Activated effector memory CD4-positive, alpha-beta T cell treated with anti-CD3 and anti-CD28 coated beads, Interleukin-2, amount 50 U/mL, for 16 hours (primary cell): ENCODE measurements around the gene EWSR1.
"Not testable (repeated sequence)": the region's sequence is repeated elsewhere in the genome, so short reads cannot be mapped to it uniquely, and the experiment has no call there.

Experiments
- DNase-seq: peaks from one replicate; pipeline ENCODE4 v3.0.0-alpha.2; 2020

The EWSR1 gene

DNA sequence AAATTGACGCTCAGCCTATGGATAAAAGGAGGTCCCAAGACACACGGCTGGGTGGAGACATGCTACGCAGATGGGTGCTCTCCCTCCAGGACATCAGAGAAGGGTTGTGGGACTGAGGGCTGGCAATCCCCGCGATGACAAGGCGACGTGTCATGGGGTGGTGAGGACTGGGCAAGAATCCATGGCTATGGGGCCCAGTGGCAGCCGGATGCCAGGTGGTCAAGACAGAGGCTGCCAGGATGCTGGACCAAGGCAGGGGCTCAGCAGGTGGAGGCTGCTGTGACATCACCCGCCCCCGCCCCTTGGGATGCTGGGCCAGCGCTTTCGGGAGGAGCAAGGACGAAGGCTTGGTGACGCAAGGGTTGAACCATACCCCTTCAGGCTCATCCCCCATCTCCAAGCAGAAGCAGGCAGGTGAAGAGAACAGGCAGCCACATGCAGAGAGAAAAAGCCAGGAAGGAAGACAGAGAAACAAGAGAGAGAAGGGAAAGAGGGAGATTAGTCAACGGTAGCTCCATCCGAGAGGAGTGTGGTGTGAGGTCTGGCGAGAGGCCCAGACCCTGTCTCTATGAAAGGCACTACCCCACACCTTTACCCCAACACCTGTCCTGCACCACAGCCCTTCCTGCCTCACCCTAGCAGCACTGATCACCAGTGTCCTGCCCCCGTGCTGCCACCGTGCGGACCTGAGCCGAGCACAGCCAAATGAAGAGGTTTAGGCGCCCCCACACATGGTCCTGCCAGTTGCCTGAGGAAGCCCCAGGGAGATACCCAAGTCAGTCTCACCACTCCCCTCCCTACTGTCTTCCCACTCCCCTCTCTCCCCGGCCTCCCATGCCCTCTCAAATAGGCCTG lies 71.5 kb downstream of the EWSR1 start:
- DNase-seq = no peak

DNA sequence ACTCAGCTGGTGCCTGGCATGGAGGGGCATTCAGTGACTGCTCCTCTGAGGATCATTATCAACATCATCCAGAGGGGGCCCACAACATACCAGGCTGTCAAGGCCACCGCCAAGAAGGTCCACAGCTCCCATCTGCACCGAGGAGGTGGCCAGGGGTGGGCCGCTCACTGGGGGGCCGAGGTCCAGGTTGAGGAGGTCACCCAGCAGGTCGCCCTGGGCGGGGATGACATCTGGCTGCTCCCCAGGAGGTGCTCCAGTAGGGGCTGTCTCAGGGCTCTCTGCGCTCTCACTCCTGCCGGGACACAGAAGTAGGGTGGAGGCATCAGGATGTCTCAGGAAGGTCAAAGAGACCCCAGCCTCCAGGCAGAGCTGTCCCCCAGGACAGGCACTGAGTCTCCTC lies 72.5 kb downstream of the EWSR1 start:
- no peak for DNase-seq

DNA sequence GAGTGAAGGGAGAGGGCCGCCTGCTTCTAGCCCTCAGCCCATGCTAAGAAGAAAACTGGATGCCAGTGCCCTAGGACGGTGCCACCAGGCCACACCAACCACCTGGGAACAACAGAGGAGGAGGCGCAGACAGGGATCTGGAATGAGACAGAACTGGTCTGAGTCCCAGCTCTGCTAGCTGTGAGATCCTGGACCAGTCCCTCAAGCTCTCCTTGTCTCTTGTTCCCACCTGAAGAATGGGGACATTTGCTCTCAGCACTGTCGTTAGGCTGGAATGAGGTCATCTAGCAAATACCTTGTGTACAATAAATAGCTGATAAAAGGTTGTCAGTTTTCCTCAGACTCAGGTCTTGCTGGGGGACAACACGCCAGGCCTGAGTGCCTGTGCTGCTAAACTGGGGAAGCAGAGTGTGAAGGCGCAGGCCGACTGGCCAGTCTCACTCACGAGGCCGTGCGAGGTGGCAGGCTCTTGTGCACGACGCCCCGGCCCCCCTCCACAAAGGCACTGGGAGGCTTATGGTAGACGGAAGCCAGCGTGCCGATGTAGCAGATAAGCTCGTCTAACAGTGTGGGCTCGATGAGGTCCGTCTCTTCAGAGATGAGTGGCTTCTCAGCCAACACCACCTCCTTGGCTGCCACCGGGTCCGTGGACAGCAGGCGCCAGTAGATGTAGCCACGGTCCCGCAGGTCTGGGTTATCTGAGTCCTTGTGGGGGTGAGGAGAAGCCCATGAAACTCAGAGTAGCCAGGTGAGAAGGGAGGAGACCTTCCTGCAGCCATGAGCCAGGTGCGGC lies 73.2 kb downstream of the EWSR1 start:
- DNase-seq = no peak

DNA sequence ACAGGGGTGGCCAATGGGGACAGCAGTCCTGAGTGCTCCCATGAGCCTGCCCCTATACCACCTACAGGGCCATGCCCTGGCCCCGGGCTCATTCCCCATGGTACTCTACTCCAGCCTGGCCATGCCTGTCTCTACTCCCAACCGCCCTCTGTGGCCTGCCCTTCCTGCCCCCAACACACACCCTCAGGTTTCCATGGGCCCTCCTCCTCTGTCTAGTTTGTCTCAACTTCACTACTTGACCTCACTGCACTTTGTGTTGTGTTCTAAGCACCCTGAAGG lies 73.7 kb downstream of the EWSR1 start:
- DNase-seq = no peak

DNA sequence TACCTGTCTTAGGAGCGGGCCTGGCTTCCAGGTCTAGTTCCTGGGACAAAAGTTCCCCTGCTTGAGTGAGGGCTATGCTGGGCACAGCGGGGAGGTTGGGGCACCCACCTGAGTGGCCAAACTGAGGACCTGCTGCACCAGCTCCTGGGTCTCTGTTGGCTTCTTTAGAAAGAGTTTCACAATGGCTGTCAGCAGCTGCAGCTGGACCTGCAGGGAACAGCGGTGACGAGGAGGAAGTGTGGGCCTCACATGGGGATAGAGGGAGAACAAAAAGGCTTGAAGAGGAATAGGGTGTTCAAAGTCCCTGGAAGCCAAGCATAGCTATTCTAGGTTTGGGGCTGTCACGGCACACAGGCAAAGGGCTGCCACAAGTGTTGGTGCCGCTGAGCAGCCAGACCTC lies 74.1 kb downstream of the EWSR1 start:
- DNase-seq = no peak

DNA sequence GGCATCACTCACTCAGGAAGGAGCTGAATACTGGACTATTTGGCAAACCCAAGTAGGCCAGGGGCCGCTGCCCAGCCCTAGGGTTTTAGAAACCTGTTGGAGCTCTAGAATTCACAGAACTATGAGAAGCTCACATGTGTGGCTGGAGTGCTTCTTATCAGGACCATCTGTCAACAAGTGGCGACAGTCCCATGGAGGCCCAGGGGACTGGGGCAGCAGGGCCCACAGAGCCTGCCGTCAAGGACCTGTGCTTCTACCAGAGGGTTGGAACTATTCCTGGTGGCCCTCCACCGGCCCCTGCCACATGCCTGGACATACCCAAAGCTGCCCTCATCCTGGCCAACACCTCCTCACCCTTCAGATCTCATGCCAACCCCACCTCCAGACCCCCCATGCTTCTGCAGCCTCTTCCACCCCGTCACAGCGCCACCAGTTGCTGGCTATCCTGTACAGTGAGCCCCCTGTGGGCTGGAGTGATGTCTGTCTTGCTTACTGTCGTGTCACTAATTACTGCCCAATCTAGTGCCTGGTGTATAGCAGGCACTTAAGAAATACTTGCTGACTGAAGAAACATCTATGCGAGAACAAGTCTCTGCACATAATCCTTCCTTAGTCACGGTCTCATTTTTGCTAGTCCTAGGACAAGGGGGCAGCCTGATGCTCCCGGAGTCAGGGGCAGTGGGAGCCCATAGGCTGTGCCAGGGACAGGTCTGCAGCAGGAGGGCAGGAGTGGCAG lies 74.7 kb downstream of the EWSR1 start:
- no peak for DNase-seq

DNA sequence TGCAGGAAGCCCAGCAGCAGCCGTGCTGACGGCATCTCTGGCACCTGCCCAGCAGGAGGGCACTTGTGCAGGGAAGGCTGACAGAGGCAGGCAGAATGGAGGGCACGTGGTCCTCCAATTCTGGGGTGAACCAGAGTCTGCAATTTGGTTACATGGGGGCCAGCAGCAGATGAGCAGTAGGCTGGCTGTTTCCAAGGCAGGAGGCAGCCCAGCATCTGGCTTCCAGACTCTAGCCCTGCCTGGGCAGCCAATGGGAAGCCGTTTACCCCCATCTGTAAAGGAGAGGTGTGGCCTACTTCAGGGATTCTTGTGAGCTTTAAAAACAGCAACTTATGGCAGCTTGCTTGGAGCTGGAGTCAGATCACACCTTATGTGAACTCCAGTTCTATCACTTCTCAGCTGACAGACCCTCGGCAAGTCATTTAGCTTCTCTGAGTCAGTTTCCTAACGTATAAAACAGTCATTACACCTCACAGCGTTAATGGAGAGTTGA lies 75.3 kb downstream of the EWSR1 start:
- DNase-seq = no peak

DNA sequence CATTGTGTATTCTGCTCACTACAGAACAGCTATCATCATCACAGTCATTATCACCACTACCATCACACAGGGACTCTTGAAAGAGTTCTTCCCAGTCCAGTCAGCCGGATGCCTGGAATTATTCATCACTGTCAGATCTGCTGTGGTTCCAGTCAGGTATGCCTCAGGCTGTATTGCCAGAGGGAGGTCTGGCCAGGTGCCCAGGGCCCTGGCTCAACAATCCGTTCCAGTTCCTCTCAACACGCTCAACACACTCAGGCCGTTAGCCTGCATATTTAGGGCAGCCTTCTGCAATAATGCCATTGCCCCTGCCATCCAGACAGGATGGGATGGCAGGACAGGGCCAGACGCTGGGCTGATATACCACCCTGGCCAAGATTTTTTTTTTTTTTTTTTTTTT lies 76.1 kb downstream of the EWSR1 start:
- DNase-seq = no peak

DNA sequence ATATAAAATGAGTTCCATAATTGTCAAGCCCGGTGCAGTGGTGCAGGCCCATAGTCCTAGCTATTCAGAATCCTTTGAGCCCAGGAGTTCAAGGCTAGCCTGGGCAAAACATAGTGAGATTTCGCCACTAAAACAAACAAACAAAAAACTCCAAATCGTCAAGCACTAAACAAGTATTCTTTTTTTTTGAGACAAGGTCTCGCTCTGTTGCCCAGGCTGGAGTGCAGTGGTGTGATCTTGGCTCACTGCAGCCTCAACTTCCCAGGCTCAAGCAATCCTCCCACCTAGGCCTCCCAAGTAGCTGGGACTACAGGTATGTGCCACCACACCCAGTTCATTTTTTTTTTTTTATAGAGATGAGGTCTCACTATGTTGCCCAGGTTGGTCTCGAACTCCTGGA lies 76.8 kb downstream of the EWSR1 start:
- not testable (repeated sequence) for DNase-seq

DNA sequence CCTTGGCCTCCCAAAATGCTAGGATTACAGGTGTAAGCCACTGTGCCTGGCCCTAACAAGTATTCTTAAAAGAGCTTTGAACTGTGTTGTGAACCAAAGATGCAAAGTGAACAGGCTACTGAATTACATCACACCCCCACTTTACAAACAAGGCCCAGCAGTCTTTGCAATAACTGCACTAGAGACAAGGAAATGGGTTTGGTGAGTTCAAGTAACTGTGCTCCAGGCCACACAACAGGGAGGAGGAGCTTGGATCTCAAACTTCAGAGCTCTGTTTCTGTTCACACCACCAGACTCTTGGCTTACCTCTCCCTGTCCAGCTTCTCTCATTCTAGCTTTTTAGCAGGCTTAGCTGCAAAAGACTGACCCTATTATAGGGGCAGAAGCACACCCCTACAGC lies 77.9 kb downstream of the EWSR1 start:
- no peak for DNase-seq

DNA sequence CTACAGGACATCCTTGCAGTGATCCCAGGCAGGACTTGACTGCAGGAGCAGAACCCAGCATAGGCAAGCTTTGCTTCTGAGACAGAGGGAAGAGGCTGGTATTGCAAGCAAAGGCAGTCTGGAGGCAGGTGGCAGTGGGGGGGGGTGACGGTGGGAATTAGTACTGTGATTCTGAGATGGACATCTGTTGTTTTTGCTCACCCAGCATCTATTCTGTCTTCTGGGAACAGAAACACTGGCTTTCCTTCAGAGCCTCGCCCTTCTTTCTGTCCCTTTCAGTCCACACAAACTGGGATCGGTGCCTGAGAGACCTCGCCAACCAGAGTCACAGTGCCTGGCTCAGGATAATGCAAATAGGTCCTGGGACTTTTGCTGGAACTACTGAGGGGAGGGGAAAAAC lies 78.6 kb downstream of the EWSR1 start:
- no peak for DNase-seq

DNA sequence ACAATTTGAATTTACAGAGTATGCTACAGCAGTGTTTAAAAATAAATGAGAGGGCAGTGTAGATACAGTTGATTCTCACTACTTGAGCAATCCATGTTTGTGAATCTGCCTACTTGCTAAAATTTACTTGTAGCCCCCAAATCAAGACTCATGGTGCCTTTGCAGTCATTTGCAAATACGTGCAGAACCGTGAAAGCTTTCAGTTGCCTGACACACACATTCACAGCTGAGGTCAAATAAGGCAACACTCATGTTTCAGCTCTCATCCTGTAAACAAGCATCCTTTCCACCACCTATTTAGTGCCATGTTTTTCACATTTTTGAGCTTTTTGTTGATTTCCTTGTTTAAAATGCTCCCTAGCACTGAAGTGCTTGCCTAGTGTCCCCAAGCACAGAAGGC lies 80.0 kb downstream of the EWSR1 start:
- DNase-seq = no peak

DNA sequence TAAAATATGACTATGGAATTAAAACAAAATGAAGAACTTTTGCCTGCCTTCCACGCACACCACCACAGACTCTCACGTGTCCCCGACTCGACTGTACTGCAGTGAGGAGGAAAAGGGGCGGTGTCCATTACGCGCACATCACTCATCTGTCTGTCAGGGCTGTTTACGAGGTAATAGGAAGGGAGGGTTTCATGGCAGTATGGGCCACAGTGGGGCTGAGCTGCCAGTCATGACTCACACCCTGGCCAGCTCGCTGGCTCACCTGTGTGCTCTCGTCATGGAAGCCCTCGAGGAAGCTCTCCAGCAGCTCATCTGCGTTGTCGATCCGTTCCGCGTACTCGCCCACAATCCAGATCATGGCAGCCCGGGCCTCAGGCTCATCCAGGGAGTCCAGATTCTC lies 80.9 kb downstream of the EWSR1 start:
- DNase-seq = no peak
